Adipocyte (in vitro differentiated cells): Measurements from ENCODE around the gene ZBED1.
"Not testable (repeated sequence)": the region's sequence is repeated elsewhere in the genome, so short reads cannot be mapped to it uniquely, and the experiment has no call there.

Experiments used
- DNase-seq: peaks from one replicate; pipeline ENCODE4 v3.0.0-alpha.2; 2015; ENCODE audit warnings: low read depth
- H3K27me3 ChIP-seq: replicated peaks from 2 replicates; pipeline ENCODE4 v1.7.0; 2013; ENCODE audit warnings: mild to moderate bottlenecking, low read length, moderate library complexity; ENCODE audit not compliant: control insufficient read depth, insufficient read depth
- H3K36me3 ChIP-seq: 2 replicates; pipeline ENCODE4 v1.7.0; 2013; ENCODE audit warnings: low read length, mild to moderate bottlenecking, moderate library complexity; ENCODE audit not compliant: control insufficient read depth, insufficient read depth, severe bottlenecking
- H3K4me1 ChIP-seq: 2 replicates; pipeline ENCODE4 v1.7.0; 2013; ENCODE audit warnings: mild to moderate bottlenecking, low read length, moderate library complexity; ENCODE audit not compliant: control insufficient read depth, insufficient read depth
- H3K4me3 ChIP-seq: 2 replicates; pipeline ENCODE4 v1.7.0; 2013; ENCODE audit warnings: mild to moderate bottlenecking, low read length, moderate library complexity
- H3K9ac ChIP-seq: 2 replicates; pipeline ENCODE4 v1.7.0; 2013; ENCODE audit warnings: mild to moderate bottlenecking, low read length, moderate library complexity
- H3K9me3 ChIP-seq: 2 replicates; pipeline ENCODE4 v1.7.0; 2013; ENCODE audit warnings: mild to moderate bottlenecking, low read length, moderate library complexity; ENCODE audit not compliant: control insufficient read depth

The ZBED1 gene

DNA sequence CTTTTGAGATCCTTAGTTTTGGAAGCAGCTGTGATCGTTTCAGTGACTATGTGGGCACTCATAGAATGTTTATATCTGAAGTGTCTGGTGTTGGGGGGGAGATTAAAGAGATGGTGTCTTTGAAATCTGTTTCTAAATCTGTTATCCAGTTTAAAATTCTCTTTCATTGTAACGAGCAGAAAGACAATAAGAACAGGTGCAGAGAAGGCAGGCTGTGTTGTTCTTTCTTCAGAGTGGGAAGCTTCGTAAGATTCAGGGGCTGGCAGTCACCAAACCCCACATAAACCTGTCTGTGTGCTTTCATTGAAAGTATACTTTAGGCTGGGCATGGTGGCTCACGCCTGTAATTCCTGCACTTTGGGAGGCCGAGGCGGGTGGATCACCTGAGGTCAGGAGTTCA, 16.3 kb upstream of the ZBED1 start:
- Histone ChIP-seq H3K4me3 (no peak overlapping the region), H3K36me3 (no peaks in the 10 kb centered on the region), H3K4me1 (no peaks in the 10 kb centered on the region), H3K27me3 (peaks cover 12% of the 10 kb centered on the region), H3K9me3 (no peaks in the 10 kb centered on the region), H3K9ac (no peak overlapping the region)
- DNase-seq: no peak

GRCh38 chrX:2516623-2517022, 15.8 kb upstream of the ZBED1 start:
- no peaks in the 10 kb centered on the region for H3K9me3 ChIP-seq
- H3K27me3 ChIP-seq: peaks cover 16% of the 10 kb centered on the region
- no peaks in the 10 kb centered on the region for H3K36me3 ChIP-seq
- no peak for DNase-seq
- no peaks in the 10 kb centered on the region for H3K4me1 ChIP-seq
- no peak overlapping the region for H3K9ac ChIP-seq
- no peak overlapping the region for H3K4me3 ChIP-seq

DNA sequence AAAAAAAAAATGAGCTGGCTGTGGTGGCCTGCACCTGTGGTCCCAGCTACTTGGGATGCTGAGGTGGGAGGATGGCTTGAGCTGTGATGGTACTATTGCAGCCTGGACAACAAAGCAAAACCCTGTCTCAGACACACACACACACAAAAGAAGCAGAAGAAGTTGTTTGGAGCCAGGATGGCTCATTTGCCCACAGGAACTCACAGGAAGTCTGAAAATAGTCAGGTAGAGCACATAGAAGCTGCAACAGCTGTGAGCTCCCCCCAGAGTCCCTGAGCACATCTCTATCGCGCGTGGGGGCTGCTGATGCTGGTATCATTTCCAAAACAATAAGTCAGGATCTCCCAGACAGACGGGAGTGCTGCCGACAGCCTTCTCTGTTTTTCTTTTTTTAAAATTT, 13.4 kb upstream of the ZBED1 start:
- peaks cover 22% of the 10 kb centered on the region for H3K27me3 ChIP-seq
- no peaks in the 10 kb centered on the region for H3K36me3 ChIP-seq
- no peak overlapping the region for H3K4me3 ChIP-seq
- no peaks in the 10 kb centered on the region for H3K9me3 ChIP-seq
- H3K4me1 ChIP-seq: no peaks in the 10 kb centered on the region
- no peak for DNase-seq
- no peak overlapping the region for H3K9ac ChIP-seq

DNA sequence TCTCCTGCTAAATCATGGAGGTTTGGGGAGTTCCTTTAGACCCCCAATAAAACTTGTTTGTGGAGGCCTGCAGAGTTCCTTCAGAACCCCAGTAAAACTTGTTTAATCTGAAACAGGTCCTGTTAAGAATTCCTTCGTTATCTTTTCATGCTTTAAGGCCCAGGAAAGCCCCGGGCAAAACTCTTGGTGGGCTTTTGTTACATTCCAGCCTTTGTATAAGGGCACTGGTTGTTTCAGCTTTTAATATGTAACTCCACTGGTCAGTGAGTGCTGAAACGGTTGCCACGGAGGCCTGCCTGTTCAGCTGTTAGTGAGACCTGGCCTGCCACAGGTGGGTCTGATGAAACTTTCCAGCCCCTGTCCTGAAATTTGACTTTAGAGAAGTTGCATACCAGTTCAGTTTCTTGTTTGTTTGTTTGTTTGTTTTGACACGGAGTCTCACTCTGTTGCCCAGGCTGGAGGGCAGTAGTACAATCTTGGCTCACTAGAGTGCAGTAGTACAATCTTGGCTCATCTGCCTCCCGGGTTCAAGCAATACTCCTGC, 12.4 kb upstream of the ZBED1 start:
- Histone ChIP-seq H3K27me3 (peaks cover 23% of the 10 kb centered on the region), H3K36me3 (no peaks in the 10 kb centered on the region), H3K9me3 (no peaks in the 10 kb centered on the region), H3K9ac (no peak overlapping the region), H3K4me3 (no peak overlapping the region), H3K4me1 (no peaks in the 10 kb centered on the region)
- DNase-seq: no peak

DNA sequence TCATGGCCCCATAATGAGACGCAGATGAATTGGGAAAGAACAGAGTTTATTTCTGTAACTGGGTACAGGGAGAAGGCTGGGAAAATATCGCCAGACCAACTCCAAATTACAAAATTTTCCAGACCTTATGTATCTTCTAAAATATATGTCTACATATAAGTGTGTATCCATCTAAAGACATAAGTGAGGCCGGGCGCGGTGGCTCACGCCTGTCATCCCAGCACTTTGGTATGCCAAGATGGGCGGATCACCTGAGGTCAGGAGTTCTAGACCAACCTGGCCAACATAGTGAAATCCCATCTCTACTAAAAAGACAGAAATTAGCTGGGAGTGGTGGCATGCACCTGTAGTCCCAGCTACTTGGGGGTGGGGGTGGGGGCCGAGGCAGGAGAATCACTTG, 11.7 kb upstream of the ZBED1 start:
- peaks cover 26% of the 10 kb centered on the region for H3K27me3 ChIP-seq
- H3K9ac ChIP-seq: no peak overlapping the region
- H3K9me3 ChIP-seq: no peaks in the 10 kb centered on the region
- no peaks in the 10 kb centered on the region for H3K4me1 ChIP-seq
- H3K4me3 ChIP-seq: no peak overlapping the region
- no peaks in the 10 kb centered on the region for H3K36me3 ChIP-seq
- no peak for DNase-seq

DNA sequence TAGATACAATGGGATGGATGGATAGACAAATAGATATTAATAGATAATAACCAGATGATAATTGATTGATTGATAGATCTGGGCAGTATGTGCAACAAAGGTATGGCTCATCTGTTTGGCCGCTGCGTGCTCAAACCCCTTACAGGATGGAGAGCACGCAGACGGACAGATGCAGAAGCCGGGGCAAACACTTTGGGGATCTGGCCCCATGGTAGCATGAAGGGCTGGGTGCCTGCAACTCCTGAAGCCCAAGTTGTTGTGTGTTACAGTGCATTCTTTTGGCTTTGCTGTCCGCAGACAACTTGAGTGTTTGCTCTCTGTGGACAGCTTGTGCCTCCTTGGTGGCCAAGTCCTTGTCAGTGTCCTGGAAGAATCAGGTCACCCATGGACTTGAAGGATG, 10.6 kb upstream of the ZBED1 start:
- H3K9ac ChIP-seq: no peak overlapping the region
- no peaks in the 10 kb centered on the region for H3K36me3 ChIP-seq
- no peaks in the 10 kb centered on the region for H3K9me3 ChIP-seq
- no peak overlapping the region for H3K4me3 ChIP-seq
- peaks cover 20% of the 10 kb centered on the region for H3K27me3 ChIP-seq
- no peak for DNase-seq
- H3K4me1 ChIP-seq: no peaks in the 10 kb centered on the region

- no peak for DNase-seq
- no peaks in the 10 kb centered on the region for H3K9me3 ChIP-seq
- no peak overlapping the region for H3K9ac ChIP-seq
- no peaks in the 10 kb centered on the region for H3K4me1 ChIP-seq
- H3K4me3 ChIP-seq: no peak overlapping the region
- H3K36me3 ChIP-seq: no peaks in the 10 kb centered on the region
- H3K27me3 ChIP-seq: peaks cover 20% of the 10 kb centered on the region
Measured at GRCh38 chrX:2508648-2509335, 8.0 kb upstream of the ZBED1 start.

DNA sequence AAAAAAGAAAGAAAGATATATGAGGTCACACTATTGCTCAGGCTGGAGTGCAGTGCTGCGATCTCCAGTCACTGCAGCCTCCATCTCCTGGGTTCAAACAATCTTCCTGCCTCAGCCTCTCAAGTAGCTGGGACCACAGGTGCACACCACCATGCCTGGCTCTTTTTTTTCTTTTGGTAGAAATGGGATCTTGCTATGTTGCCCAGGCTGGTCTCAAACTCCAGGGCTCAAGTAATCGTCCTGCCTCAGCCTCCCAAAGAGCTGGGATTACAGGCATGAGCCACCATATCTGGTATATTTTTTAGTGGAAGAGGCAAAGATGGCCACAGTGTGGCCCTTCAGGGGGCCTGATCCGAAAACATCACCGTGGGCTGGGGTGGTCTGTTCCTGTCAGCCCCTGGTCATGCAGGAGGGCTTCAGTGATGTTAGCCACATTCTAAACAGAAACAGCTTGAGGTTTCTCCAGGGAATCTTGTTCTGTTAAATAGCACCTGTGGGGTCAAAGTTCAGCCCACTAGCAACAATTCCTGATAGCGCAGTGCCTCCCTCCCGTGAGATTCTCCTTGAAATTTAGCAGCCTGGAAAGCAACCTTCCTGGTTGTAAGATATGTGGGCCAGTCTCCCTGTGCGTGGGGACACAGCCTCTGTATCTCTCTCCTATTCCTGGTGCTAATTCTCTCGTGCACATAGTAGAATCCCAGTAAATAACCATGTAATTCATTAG, 7.3 kb upstream of the ZBED1 start:
- peaks cover 17% of the 10 kb centered on the region for H3K27me3 ChIP-seq
- H3K36me3 ChIP-seq: no peaks in the 10 kb centered on the region
- no peak overlapping the region for H3K9ac ChIP-seq
- no peak for DNase-seq
- no peaks in the 10 kb centered on the region for H3K4me1 ChIP-seq
- H3K9me3 ChIP-seq: no peaks in the 10 kb centered on the region
- no peak overlapping the region for H3K4me3 ChIP-seq

DNA sequence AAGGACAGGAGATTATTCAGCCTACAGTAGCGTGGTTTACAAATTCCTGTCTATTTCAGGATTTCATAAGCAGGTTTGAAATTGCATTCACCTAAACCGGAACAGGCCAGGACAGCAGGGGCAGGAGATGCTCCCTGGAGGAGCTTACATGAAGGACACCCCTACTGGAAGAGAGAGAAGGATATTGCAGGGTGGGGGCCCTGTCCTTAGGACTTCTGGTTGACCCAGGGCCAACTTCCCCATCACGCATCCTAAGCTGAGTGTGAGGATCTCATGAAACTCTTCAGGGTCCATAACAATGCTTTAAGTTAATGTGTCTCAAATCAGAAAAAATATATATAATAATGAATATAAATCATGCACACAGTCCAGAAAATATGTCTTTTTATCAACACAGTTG, 6.4 kb upstream of the ZBED1 start:
- Histone ChIP-seq H3K27me3 (peaks cover 16% of the 10 kb centered on the region), H3K9me3 (no peaks in the 10 kb centered on the region), H3K36me3 (no peaks in the 10 kb centered on the region), H3K9ac (no peak overlapping the region), H3K4me1 (no peaks in the 10 kb centered on the region), H3K4me3 (no peak overlapping the region)
- DNase-seq: no peak

DNA sequence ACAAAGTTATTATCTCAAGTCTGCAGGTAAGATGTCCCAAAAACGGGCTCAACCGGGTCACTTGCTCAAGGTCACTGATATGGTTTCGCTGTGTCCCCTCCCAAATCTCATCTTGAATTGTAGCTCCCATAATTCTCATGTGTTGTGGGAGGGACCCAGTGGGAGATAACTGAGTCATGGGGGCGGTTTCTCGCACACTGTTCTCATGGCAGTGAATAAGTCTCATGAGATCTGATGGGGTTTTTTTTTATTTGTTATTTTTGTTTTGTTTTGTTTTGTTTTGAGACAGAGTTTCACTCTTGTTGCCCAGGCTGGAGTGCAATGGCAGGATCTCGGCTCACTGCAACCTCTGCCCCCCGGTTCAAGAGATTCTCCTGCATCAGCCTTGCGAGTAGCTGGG, 4.6 kb upstream of the ZBED1 start:
- not testable (repeated sequence) for DNase-seq, H3K9ac ChIP-seq

DNA sequence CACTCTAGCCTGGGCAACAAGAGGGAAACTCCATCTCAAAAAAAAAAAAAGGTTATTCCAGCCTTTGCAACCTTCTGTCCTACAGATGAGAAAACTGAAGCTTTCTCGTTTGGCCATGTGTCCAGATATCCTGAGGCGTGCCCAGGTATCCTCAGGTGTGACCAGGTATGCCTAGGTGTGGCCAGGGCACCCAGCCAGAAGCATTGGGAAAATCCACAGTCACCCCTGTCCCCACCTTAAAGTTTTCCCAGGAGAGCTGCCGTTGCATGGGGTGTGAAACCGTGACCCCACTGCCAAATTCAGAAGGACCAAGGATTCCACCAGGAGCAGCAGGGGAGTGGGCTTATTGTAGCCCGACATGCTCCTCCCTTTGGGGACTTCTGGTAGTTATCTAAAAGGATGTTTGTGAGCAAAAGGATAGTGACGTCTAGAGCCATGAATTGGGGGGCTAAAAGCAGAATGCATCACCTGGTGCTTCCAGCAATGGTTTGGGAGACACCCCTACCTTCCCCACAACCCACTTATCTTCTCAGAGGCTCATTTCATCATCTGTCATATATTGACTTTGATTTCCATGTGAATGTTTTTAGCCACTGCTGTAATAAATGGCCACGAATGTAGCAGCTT, 4.0 kb upstream of the ZBED1 start:
- Histone ChIP-seq H3K9me3 (no peaks in the 10 kb centered on the region), H3K36me3 (no peaks in the 10 kb centered on the region), H3K9ac (no peak overlapping the region), H3K4me3 (no peak overlapping the region), H3K4me1 (peaks cover under 1% of the 10 kb centered on the region), H3K27me3 (peaks cover 4% of the 10 kb centered on the region)
- no peak for DNase-seq

More for the DNA sequence above, 4.6 kb upstream of the ZBED1 start:
- H3K36me3 ChIP-seq, H3K27me3 ChIP-seq, H3K9me3 ChIP-seq, H3K4me3 ChIP-seq, H3K4me1 ChIP-seq: not testable (repeated sequence)
